CD8-positive, alpha-beta memory T cell (primary cell): Measurements from ENCODE around the gene GPR27. TPM values are rescaled to one million over a fixed set of nuclear protein-coding genes. Genes with fewer than 3 reads are reported as not detected.

ENCODE experiments used
- CTCF ChIA-PET: fragments of 350-600 bp; sonication (Branson Sonifier 250); formaldehyde crosslinking; loops from one replicate; lab custom pipeline; 2021; ENCODE audit warnings: antibody characterized with exemption; lab: Charles Lee
- POLR2A ChIA-PET: fragments of 350-600 bp; sonication (Branson Sonifier 250); formaldehyde crosslinking; loops from one replicate; lab custom pipeline; 2021; ENCODE audit warnings: antibody characterized with exemption; lab: Charles Lee
- DNase-seq, 5 donors: peaks; one replicate each; pipeline versions ENCODE4 v3.0.0 to v3.0.0-alpha.2; 2020 to 2022; ENCODE audit warnings: mixed read lengths in 1 of 5
- H3K27ac ChIP-seq: one replicate; pipeline ENCODE4 v1.7.0; 2013; ENCODE audit warnings: low read depth, mild to moderate bottlenecking, low read length, moderate library complexity
- H3K27me3 ChIP-seq: 2 replicates; pipeline ENCODE4 v1.7.0; 2013; ENCODE audit warnings: low read length, mild to moderate bottlenecking; ENCODE audit not compliant: insufficient read depth, poor library complexity, severe bottlenecking
- H3K36me3 ChIP-seq: 2 replicates; pipeline ENCODE4 v1.7.0; 2013; ENCODE audit warnings: mild to moderate bottlenecking, low read length, moderate library complexity; ENCODE audit not compliant: insufficient read depth
- H3K4me1 ChIP-seq: 2 replicates; pipeline ENCODE4 v1.7.0; 2013; ENCODE audit warnings: mild to moderate bottlenecking, low read length, moderate library complexity; ENCODE audit not compliant: insufficient read depth
- H3K4me3 ChIP-seq: 2 replicates; pipeline ENCODE4 v1.7.0; 2013; ENCODE audit warnings: mild to moderate bottlenecking, low read length
- H3K9me3 ChIP-seq: 2 replicates; pipeline ENCODE4 v1.7.0; 2013; ENCODE audit warnings: mild to moderate bottlenecking, low read length
- H3K27ac Mint-ChIP-seq, 8 donors: one replicate each; pipeline ENCODE4 v1.8.0; 2020 to 2021; ENCODE audit warnings: mixed read lengths in 8 of 8, mild to moderate bottlenecking in 6 of 8, inconsistent platforms in 3 of 8, moderate library complexity in 3 of 8
- H3K27me3 Mint-ChIP-seq, 2 donors: one replicate each; pipeline ENCODE4 v1.8.0; 2020 to 2021; ENCODE audit warnings: mixed read lengths in 2 of 2, mild to moderate bottlenecking in 1 of 2, moderate library complexity in 1 of 2
- H3K36me3 Mint-ChIP-seq, 3 donors: one replicate each; pipeline ENCODE4 v1.8.0; 2020 to 2021; ENCODE audit warnings: mixed read lengths in 3 of 3, inconsistent platforms in 1 of 3, mild to moderate bottlenecking in 1 of 3
- H3K4me1 Mint-ChIP-seq, 3 donors: one replicate each; pipeline ENCODE4 v1.8.0; 2020 to 2021; ENCODE audit warnings: mixed read lengths in 3 of 3, inconsistent platforms in 1 of 3, mild to moderate bottlenecking in 1 of 3
- H3K4me3 Mint-ChIP-seq, 7 donors: one replicate each; pipeline ENCODE4 v1.8.0; 2020 to 2021; ENCODE audit warnings: mixed read lengths in 7 of 7, mild to moderate bottlenecking in 6 of 7, moderate library complexity in 4 of 7, inconsistent platforms in 2 of 7
- H3K9me3 Mint-ChIP-seq, 5 donors: one replicate each; pipeline ENCODE4 v1.8.0; 2020 to 2022; ENCODE audit warnings: mixed read lengths in 5 of 5, mild to moderate bottlenecking in 3 of 5, moderate library complexity in 2 of 5, inconsistent platforms in 1 of 5
- polyA plus RNA-seq: library from polyadenylated mRNA; unstranded; fragments of 300-500 nt; fragmentation: Illumina TruSeq; gene quantifications from one replicate; pipeline ENCODE4 v1.2.3, GENCODE V29; 2021
- total RNA-seq, 2 experiments: library from RNA; stranded (reverse); gene quantifications; one replicate each; pipeline ENCODE4 v1.2.3, GENCODE V29; 2021

GPR27 gene
- total RNA-seq (1 to 10 TPM; 2.3 to 2.6 TPM), polyA plus RNA-seq (1.8 TPM)

GRCh38 chr3:71753701-71754609 lies at the start of gene GPR27:
GPR27 (plus strand) TSS chr3:71753855; CDS start chr3:71754050, 195 bp downstream.
- Histone ChIP-seq H3K4me3 (peak within 1 kb of the TSS; percentile 37), H3K4me1 (peaks cover 6% of the 10 kb centered on the region), H3K36me3 (no peaks in the 10 kb centered on the region), H3K27ac (no peak within 1 kb of the TSS), H3K9me3 (no peaks in the 10 kb centered on the region), H3K27me3 (peaks cover 25% of the 10 kb centered on the region)
- Mint-ChIP-seq H3K9me3 (no peaks in the 10 kb centered on the region), H3K27me3 (peaks cover 20 to 40% of the 10 kb centered on the region in 2 donors), H3K27ac (peak within 1 kb of the TSS in 2 of 8 donors; percentile 34 to 85), H3K36me3 (peaks cover 0 to 4% (median 0%) of the 10 kb centered on the region in 3 donors), H3K4me3 (peak within 1 kb of the TSS; percentile 67 to 83 (median 75)), H3K4me1 (peaks cover 6 to 16% (median 14%) of the 10 kb centered on the region in 3 donors)
- POLR2A ChIA-PET = no interaction called here
- CTCF ChIA-PET = interaction anchor here (1.1 to 1.3 kb wide), 2 partner anchors 24 kb away, joined by 3 read pairs; no protein-coding TSS in a partner anchor
- DNase-seq = peak in 2 of 5 donors; percentile 24 to 26

GRCh38 chr3:71704915-71705314 lies 48.7 kb upstream of the GPR27 start:
- Histone ChIP-seq H3K36me3 (peaks cover 26% of the 10 kb centered on the region), H3K9me3 (no peaks in the 10 kb centered on the region), H3K27me3 (no peaks in the 10 kb centered on the region), H3K27ac (no peak overlapping the region), H3K4me1 (peaks cover 49% of the 10 kb centered on the region), H3K4me3 (no peak overlapping the region)
- ChIA-PET POLR2A (no interaction called here), CTCF (no interaction called here)
- Mint-ChIP-seq H3K4me1 (peaks cover 71 to 96% (median 89%) of the 10 kb centered on the region in 3 donors), H3K27ac (peak overlapping the region in 4 of 8 donors; percentile 19 to 78 (median 58)), H3K27me3 (no peaks in the 10 kb centered on the region), H3K4me3 (peak overlapping the region in 1 of 7 donors; percentile 17), H3K9me3 (no peaks in the 10 kb centered on the region), H3K36me3 (peaks cover 0 to 86% (median 24%) of the 10 kb centered on the region in 3 donors)
- DNase-seq = no peak

- Histone ChIP-seq H3K27me3 (no peaks in the 10 kb centered on the region), H3K4me1 (peaks cover 56% of the 10 kb centered on the region), H3K36me3 (peaks cover 31% of the 10 kb centered on the region), H3K9me3 (no peaks in the 10 kb centered on the region), H3K4me3 (no peak overlapping the region), H3K27ac (no peak overlapping the region)
- POLR2A ChIA-PET = no interaction called here
- Mint-ChIP-seq H3K9me3 (no peaks in the 10 kb centered on the region), H3K4me3 (no peak overlapping the region), H3K27ac (peak overlapping the region in 5 of 8 donors; percentile 17 to 70 (median 53)), H3K4me1 (peaks cover 75 to 97% (median 95%) of the 10 kb centered on the region in 3 donors), H3K27me3 (no peaks in the 10 kb centered on the region), H3K36me3 (peaks cover 0 to 90% (median 23%) of the 10 kb centered on the region in 3 donors)
- CTCF ChIA-PET = no interaction called here
- DNase-seq = no peak
Measured at GRCh38 chr3:71705681-71706080, 48.0 kb upstream of the GPR27 start.

- Histone ChIP-seq H3K9me3 (no peaks in the 10 kb centered on the region), H3K4me1 (peaks cover 52% of the 10 kb centered on the region), H3K27me3 (no peaks in the 10 kb centered on the region), H3K36me3 (peaks cover 26% of the 10 kb centered on the region), H3K4me3 (no peak overlapping the region), H3K27ac (no peak overlapping the region)
- H3K27ac Mint-ChIP-seq = peak overlapping the region in 2 of 8 donors; percentile 11 to 23
- ChIA-PET CTCF (interaction anchor here (1.4 kb wide), 1 partner anchor 23 kb away, joined by 4 read pairs; no protein-coding TSS in a partner anchor), POLR2A (no interaction called here)
- H3K9me3 Mint-ChIP-seq = no peaks in the 10 kb centered on the region
- peaks cover 0 to 78% (median 15%) of the 10 kb centered on the region in 3 donors for H3K36me3 Mint-ChIP-seq
- peaks cover 74 to 97% (median 95%) of the 10 kb centered on the region in 3 donors for H3K4me1 Mint-ChIP-seq
- no peaks in the 10 kb centered on the region for H3K27me3 Mint-ChIP-seq
- H3K4me3 Mint-ChIP-seq = no peak overlapping the region
- no peak for DNase-seq
Measured at GRCh38 chr3:71707595-71707994, 46.1 kb upstream of the GPR27 start.

- peak overlapping the region in 4 of 8 donors; percentile 11 to 62 (median 54) for H3K27ac Mint-ChIP-seq
- POLR2A ChIA-PET = interaction anchor here (0.7 kb wide), 1 partner anchor 18 kb away, joined by 3 read pairs; no protein-coding TSS in a partner anchor
- CTCF ChIA-PET = interaction anchor here (0.9 kb wide), 1 partner anchor 167 kb away, joined by 4 read pairs; no protein-coding TSS in a partner anchor
- Histone ChIP-seq H3K4me3 (no peak overlapping the region), H3K36me3 (peaks cover 26% of the 10 kb centered on the region), H3K4me1 (peaks cover 52% of the 10 kb centered on the region), H3K27ac (no peak overlapping the region), H3K9me3 (no peaks in the 10 kb centered on the region), H3K27me3 (no peaks in the 10 kb centered on the region)
- no peaks in the 10 kb centered on the region for H3K9me3 Mint-ChIP-seq
- peaks cover 0 to 72% (median 15%) of the 10 kb centered on the region in 3 donors for H3K36me3 Mint-ChIP-seq
- H3K4me3 Mint-ChIP-seq = peak overlapping the region in 1 of 7 donors; percentile 4
- peaks cover 74 to 97% (median 95%) of the 10 kb centered on the region in 3 donors for H3K4me1 Mint-ChIP-seq
- H3K27me3 Mint-ChIP-seq = no peaks in the 10 kb centered on the region
- DNase-seq = no peak
Measured at GRCh38 chr3:71708476-71709105, 45.1 kb upstream of the GPR27 start.

- ChIA-PET CTCF (interaction anchor here (0.8 to 3.5 kb wide), 5 partner anchors 20 to 168 kb away, joined by 3 to 24 read pairs (median 4); no protein-coding TSS in a partner anchor), POLR2A (no interaction called here)
- peaks cover 0 to 62% (median 13%) of the 10 kb centered on the region in 3 donors for H3K36me3 Mint-ChIP-seq
- Histone ChIP-seq H3K36me3 (peaks cover 26% of the 10 kb centered on the region), H3K27ac (no peak overlapping the region), H3K9me3 (no peaks in the 10 kb centered on the region), H3K4me1 (peaks cover 44% of the 10 kb centered on the region), H3K4me3 (no peak overlapping the region), H3K27me3 (no peaks in the 10 kb centered on the region)
- no peak for DNase-seq
- H3K27ac Mint-ChIP-seq = peak overlapping the region in 7 of 8 donors; percentile 60 to 78 (median 64)
- peaks cover 78 to 97% (median 95%) of the 10 kb centered on the region in 3 donors for H3K4me1 Mint-ChIP-seq
- H3K9me3 Mint-ChIP-seq = no peaks in the 10 kb centered on the region
- H3K27me3 Mint-ChIP-seq = no peaks in the 10 kb centered on the region
- peak overlapping the region in 4 of 7 donors; percentile 17 to 59 (median 36) for H3K4me3 Mint-ChIP-seq
Measured at GRCh38 chr3:71709908-71710511, 43.6 kb upstream of the GPR27 start.

GRCh38 chr3:71710906-71711494 lies 42.7 kb upstream of the GPR27 start:
- Mint-ChIP-seq H3K4me1 (peaks cover 79 to 97% (median 95%) of the 10 kb centered on the region in 3 donors), H3K27me3 (no peaks in the 10 kb centered on the region), H3K9me3 (no peaks in the 10 kb centered on the region), H3K4me3 (peak overlapping the region in 2 of 7 donors; percentile 11 to 29), H3K27ac (peak overlapping the region in 7 of 8 donors; percentile 30 to 85 (median 66)), H3K36me3 (peaks cover 0 to 54% (median 12%) of the 10 kb centered on the region in 3 donors)
- ChIA-PET POLR2A (no interaction called here), CTCF (interaction anchor here (0.6 to 3.5 kb wide), 17 partner anchors 9 to 1110 kb away, joined by 3 to 24 read pairs (median 4); no protein-coding TSS in a partner anchor)
- Histone ChIP-seq H3K36me3 (peaks cover 22% of the 10 kb centered on the region), H3K4me1 (peaks cover 46% of the 10 kb centered on the region), H3K4me3 (no peak overlapping the region), H3K27me3 (no peaks in the 10 kb centered on the region), H3K9me3 (no peaks in the 10 kb centered on the region), H3K27ac (no peak overlapping the region)
- peak in 2 of 5 donors; percentile 41 to 45 for DNase-seq
